Measurements from ENCODE around the gene SPCS3.

The SPCS3 gene

DNA sequence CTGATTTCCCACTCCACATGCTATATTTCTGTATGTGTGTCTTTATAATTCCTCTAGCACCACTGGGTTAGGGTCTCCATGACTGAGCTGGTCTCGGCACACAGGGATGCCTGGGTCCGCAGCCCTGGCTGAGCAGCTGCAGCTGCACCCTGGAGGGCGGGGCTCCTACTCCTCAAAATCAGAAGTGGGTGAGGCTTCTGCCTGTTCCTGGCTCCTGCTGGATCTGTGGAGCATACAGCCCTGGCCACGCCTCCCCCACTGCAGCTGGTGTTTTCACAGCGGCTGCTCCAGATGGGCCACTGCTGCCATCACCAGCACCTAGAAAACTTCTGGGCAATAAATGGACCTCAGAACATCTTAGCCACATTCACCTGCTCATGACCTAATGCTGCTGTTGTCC is 30.9 kb downstream of the SPCS3 start:
- no peak for DNase-seq

- DNase-seq = no peak
These were observed 35.1 kb downstream of the SPCS3 start for GRCh38 chr4:176354884-176355283.

- DNase-seq = no peak
These were observed 37.8 kb downstream of the SPCS3 start for GRCh38 chr4:176357359-176358082.

DNA sequence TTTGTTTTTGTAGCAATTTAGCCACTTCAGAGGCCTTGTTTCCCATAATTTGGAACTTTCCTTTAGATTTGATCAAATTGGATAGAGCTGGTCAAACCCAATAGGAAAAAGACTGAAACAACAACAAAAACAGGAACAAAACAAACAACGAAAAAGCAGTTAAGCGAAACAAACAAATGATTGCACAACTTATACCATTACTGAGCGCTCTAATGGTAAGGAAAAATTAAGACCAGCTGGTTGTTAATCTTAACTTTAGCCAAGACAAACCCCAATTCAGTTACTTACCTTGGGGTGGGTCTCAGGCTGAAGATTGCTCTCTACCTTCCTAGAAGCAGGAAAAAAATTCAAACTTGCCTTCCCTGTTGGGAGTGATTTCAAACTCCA is 38.3 kb downstream of the SPCS3 start:
- DNase-seq = no peak

GRCh38 chr4:176359590-176359989 is 39.8 kb downstream of the SPCS3 start:
- no peak for DNase-seq

DNA sequence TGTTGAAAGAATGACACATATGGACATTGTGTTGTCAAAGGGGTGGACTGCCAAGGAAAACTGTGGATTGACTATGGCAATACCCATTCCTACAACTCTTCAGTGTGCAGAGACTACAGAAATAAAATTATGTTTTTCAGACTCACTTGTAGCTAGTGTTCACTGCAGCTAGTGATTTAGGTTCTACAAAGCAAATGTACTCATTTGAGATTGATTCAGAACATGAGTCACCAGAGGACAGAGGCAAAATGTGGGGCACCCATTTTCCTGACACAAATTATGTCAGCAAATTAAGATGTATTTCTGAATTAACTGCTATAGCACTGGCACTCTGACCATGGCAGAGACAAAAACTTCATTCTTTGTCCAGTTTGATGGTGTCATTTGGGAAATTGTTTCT is 40.7 kb downstream of the SPCS3 start:
- no peak for DNase-seq

GRCh38 chr4:176363072-176363471 is 43.3 kb downstream of the SPCS3 start:
- DNase-seq = no peak

- DNase-seq = no peak
These were observed 48.2 kb downstream of the SPCS3 start for GRCh38 chr4:176367771-176368465.

- peak; percentile 15 for DNase-seq
These were observed 56.4 kb downstream of the SPCS3 start for GRCh38 chr4:176376032-176376614.

DNA sequence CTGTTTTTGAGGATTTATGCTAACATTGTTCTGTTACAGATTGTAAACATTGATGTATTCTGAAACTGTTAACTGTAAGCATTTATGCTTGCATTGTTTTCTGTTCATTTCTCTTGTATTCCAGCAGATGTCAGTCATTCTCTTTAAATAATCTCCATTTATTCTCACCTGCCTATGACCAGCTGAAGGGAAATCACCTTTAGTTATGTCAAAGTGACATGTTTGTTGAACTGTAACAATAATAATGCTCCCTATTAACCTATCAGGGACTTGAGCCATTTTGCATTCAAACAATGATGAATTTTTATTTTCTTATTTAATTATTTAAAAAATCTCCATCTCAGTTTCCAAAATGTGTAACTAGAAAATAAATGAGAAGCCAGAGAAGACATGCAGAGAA is 58.0 kb downstream of the SPCS3 start:
- DNase-seq = no peak

- no peak for DNase-seq
These were observed 60.8 kb downstream of the SPCS3 start for GRCh38 chr4:176380352-176381157.

All from NCI-H1048 (cell line).